Mammary microvascular endothelial cell (primary cell): Measurements from ENCODE around the gene KRT13. TPM values are rescaled to one million over a fixed set of nuclear protein-coding genes. Genes with fewer than 3 reads are reported as not detected.

ENCODE experiments used
- total RNA-seq: library from RNA; depleted of rRNA; stranded (reverse); fragments of >200 nt; gene quantifications from 2 replicates; pipeline ENCODE4 v1.2.3, GENCODE V29; 2015

Gene KRT13
- total RNA-seq: not detected in 2 replicates

DNA sequence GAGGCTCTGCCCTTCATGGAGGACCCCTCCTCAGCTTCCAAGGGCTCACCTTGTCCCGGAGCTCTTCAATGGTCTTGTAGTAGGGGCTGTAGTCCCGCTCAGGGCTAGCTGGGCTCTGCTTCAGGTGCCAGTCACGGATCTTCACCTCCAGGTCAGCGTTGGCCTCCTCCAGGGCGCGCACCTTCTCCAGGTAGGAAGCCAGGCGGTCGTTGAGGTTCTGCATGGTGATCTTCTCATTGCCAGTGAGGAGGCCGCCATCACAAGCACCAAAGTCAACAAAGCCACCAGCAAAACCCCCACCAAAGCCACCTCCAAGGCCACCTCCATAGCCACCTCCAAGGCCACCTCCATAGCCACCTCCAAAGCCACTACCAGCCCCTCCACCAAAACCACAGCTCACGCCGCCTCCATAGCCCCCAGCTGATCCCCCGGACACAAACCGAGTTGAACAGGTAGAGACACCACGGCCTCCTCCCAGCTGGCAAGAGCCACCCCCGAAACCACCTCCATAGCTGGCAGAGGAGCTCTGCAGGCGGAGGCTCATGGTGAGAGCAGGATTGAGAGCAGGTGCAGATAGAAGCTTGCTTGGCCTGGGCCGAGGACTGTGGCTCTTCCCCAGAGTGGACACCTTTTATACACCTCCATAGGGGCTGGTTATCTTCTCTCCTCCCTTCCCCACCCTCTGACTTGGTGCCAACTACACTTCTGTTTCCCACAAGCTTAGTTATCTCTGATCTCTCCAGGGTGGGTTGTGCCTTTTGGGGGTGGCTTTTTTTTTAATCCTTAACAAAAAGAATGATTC lies at the start of gene KRT13:
KRT13 (minus strand) TSS at position 606 of the 802 bp plus-strand sequence; CDS start at position 544, 62 bp downstream.

DNA sequence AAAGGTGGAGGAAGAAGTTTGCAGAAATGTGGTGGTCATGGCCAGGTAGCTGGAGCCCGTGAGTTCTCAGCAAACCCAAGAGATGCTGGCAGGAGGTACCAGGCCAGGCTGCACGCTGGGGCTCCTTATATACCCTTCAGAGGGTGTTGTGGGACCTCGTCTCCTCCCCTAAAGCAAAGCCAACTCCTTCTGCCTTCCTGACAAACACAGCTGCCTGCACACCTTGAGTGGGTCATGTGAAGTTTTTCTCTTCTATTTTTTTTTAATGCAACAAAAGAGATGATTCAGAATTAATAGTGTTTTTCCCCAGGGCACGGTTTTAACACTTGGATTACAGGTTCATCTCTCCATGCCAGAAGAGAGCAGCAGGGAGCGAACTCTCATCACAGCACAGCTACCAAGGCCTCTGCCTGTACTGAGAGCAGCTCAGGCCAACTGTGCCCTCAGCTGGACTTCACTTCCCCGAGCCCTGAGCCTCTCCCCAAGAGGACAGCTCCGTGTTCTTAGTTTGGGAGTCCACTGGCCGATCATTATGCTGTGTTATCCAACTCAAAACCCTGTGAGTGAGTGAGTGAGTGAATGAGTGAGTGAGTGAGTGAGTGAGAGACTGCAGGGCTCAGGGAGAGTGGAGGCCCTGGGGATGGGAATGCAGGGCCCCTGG lies 13.5 kb upstream of the KRT13 start, which contains the start of gene KRT15:
KRT15 (minus strand) TSS at position 102 of the 661 bp plus-strand sequence; CDS start at position 39, 63 bp downstream.

DNA sequence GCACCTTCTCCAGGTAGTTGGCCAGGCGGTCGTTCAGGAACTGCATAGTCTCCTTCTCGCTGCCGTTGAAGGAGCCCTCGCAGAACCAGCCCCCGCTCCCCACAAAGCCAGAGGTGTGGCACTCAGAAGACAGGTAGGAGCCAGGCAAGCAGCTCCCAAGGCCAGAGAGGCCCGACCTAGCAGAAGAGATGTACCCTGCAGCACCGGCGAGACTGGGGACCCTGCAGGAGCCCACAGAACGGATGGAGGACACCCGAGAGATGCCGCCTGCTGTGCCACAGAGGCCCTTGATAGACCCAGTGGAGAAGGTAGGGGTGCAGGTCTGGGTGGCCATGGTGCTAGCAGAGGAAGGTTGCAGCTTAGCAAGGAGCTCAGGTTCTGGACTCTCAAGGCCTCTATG lies 15.9 kb downstream of the KRT13 start, which contains the start of gene KRT36:
KRT36 (minus strand) TSS at position 380 of the 400 bp plus-strand sequence; CDS start at position 334, 46 bp downstream.

DNA sequence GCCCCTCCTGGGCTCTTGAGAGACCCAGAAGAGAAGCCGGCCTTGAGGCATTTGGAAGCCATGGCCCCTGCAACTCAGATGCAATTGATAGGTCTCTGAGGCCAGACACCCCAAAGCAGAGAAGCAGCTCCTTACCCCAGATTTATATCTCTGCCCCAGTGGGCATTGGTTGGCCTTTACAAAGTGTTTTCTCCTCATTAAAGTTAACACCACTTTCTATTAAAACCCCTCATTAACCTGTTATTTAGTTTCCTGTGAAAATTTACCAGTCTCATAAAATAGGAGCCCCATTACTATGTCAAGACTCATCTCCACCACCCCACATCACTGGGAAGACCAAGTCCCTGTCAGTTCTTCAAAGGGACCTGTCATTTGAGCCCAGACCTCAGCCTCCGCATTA lies 24.4 kb downstream of the KRT13 start, which contains the start of gene KRT35:
KRT35 (minus strand) TSS at position 116 of the 400 bp plus-strand sequence; CDS start at position 62, 54 bp downstream.

DNA sequence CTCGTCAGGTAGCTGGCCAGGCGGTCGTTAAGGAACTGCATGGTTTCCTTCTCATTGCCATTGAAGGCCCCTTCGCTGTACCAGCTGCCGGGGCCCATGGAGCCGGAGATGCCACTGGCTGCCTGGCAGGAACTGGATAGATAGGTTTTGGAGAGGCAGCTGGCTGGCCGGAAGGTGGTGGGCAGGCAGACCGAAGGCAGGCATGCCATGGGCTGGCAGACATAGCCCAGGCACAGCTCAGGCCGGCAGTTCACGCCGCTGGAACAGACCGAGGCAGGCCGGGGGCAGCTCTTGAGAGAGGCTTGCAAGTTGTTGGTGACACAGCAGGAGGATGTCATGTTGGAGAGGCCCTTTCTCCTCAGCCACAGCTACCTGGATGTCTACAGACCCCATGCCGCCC lies 38.4 kb downstream of the KRT13 start, which contains the start of gene KRT32:
KRT32 (minus strand) TSS at position 399 of the 400 bp plus-strand sequence; CDS start at position 338, 61 bp downstream.

Other genes starting within 250 kb of the KRT13 start
- gene KRTAP9-6, start 240.2 kb downstream of the KRT13 start, total RNA-seq: not detected in 2 replicates
- not detected in 2 replicates for gene KRTAP9-7, start 229.9 kb downstream of the KRT13 start, total RNA-seq
- gene KRTAP29-1, start 202.8 kb downstream of the KRT13 start, total RNA-seq: not detected in 2 replicates
- not detected in 2 replicates for gene KRTAP16-1, start 196.3 kb downstream of the KRT13 start, total RNA-seq
- not detected in 2 replicates for gene KRTAP17-1, start 189.9 kb downstream of the KRT13 start, total RNA-seq
- not detected in 2 replicates for gene KRT33A, start 154.8 kb downstream of the KRT13 start, total RNA-seq
- not detected in 2 replicates for gene KRT33B, start 135.8 kb downstream of the KRT13 start, total RNA-seq
- gene KRT34, start 123.3 kb downstream of the KRT13 start, total RNA-seq: 0.69 and 1.00 TPM in 2 replicates
- gene KRT31, start 108.0 kb downstream of the KRT13 start, total RNA-seq: not detected in 2 replicates
- not detected in 2 replicates for gene KRT37, start 81.0 kb downstream of the KRT13 start, total RNA-seq
- gene KRT38, start 64.6 kb downstream of the KRT13 start, total RNA-seq: not detected in 2 replicates
- not detected in 2 replicates for gene KRT32, start 38.2 kb downstream of the KRT13 start, total RNA-seq
- gene KRT35, start 24.5 kb downstream of the KRT13 start, total RNA-seq: not detected in 2 replicates
- 0.27 TPM in 1 of 2 replicates, not detected in the other for gene KRT36, start 15.7 kb downstream of the KRT13 start, total RNA-seq
- gene KRT15, start 13.3 kb upstream of the KRT13 start, total RNA-seq: 18.9 and 31.8 TPM in 2 replicates
- gene KRT19, start 22.7 kb upstream of the KRT13 start, total RNA-seq: 492 and 493 TPM in 2 replicates
- gene KRT9, start 66.4 kb upstream of the KRT13 start, total RNA-seq: not detected in 2 replicates
- not detected in 2 replicates for gene KRT14, start 81.3 kb upstream of the KRT13 start, total RNA-seq
- gene KRT16, start 107.2 kb upstream of the KRT13 start, total RNA-seq: not detected in 2 replicates
- gene KRT17, start 119.0 kb upstream of the KRT13 start, total RNA-seq: 0.94 TPM in 1 of 2 replicates, not detected in the other
- 83.4 and 101 TPM in 2 replicates for gene EIF1, start 183.3 kb upstream of the KRT13 start, total RNA-seq
- not detected in 2 replicates for gene GAST, start 206.7 kb upstream of the KRT13 start, total RNA-seq
- not detected in 2 replicates for gene HAP1, start 229.0 kb upstream of the KRT13 start, total RNA-seq